Natural killer cell (primary cell): ENCODE measurements around the gene DIRAS3. TPM values are rescaled to one million over a fixed set of nuclear protein-coding genes. Genes with fewer than 3 reads are reported as not detected.

ENCODE experiments used
- ATAC-seq, 3 donors: fragments of 150-1000 bp in 2 of 3; fragments of 200-7000 bp in 1 of 3; cut with Tn5 transposase; 1 replicate in 1 of 3; 2 replicates in 2 of 3; pipeline ENCODE4 v1.10.0; 2021; ENCODE audit warnings: mild to moderate bottlenecking in 2 of 3, moderate library complexity in 2 of 3
- DNase-seq, 2 donors: peaks; one replicate each; pipeline versions ENCODE4 v3.0.0 to v3.0.0-alpha.2; 2013 to 2021; ENCODE audit warnings: mixed read lengths in 1 of 2
- H3K27ac ChIP-seq: one replicate; pipeline ENCODE4 v1.5.1; 2013; ENCODE audit warnings: mild to moderate bottlenecking, low read length
- H3K27me3 ChIP-seq: one replicate; pipeline ENCODE4 v1.6.1; 2013; ENCODE audit warnings: low read length; ENCODE audit not compliant: control insufficient read depth, insufficient read depth
- H3K36me3 ChIP-seq: one replicate; pipeline ENCODE4 v1.6.1; 2013; ENCODE audit warnings: low read length; ENCODE audit not compliant: control insufficient read depth, insufficient read depth
- H3K4me1 ChIP-seq: one replicate; pipeline ENCODE4 v1.6.1; 2013; ENCODE audit warnings: low read length; ENCODE audit not compliant: control insufficient read depth, insufficient read depth
- H3K4me3 ChIP-seq: one replicate; pipeline ENCODE4 v1.5.1; 2013; ENCODE audit warnings: low read length
- H3K9me3 ChIP-seq: one replicate; pipeline ENCODE4 v1.6.1; 2013; ENCODE audit warnings: low read length; ENCODE audit not compliant: control insufficient read depth, insufficient read depth
- H3K27ac Mint-ChIP-seq, 2 donors: one replicate each; pipeline ENCODE4 v1.8.0; 2022; ENCODE audit warnings: mild to moderate bottlenecking in 2 of 2, mixed read lengths in 2 of 2, moderate library complexity in 1 of 2
- H3K27me3 Mint-ChIP-seq, 2 donors: one replicate each; pipeline ENCODE4 v1.8.0; 2022; ENCODE audit warnings: low read depth in 2 of 2, mixed read lengths in 2 of 2
- H3K36me3 Mint-ChIP-seq: one replicate; pipeline ENCODE4 v1.8.0; 2022; ENCODE audit warnings: mixed read lengths
- H3K4me1 Mint-ChIP-seq, 2 donors: one replicate each; pipeline ENCODE4 v1.8.0; 2022; ENCODE audit warnings: mixed read lengths in 2 of 2
- H3K4me3 Mint-ChIP-seq: one replicate; pipeline ENCODE4 v1.8.0; 2022; ENCODE audit warnings: mild to moderate bottlenecking, moderate library complexity, mixed read lengths
- H3K9me3 Mint-ChIP-seq, 2 donors: one replicate each; pipeline ENCODE4 v1.8.0; 2022; ENCODE audit warnings: mixed read lengths in 2 of 2
- CTCF ChIP-seq: fragments of 200-600 bp; IDR thresholded peaks from one replicate; pipeline ENCODE4 v1.8.0; 2022; ENCODE audit warnings: antibody characterized with exemption
- WGBS: methylation state at CpG from one replicate; pipeline ENCODE4 v1.1.7; 2013; ENCODE audit warnings: missing lambda C conversion rate; ENCODE audit not compliant: insufficient coverage; 5-methylcytosine and 5-hydroxymethylcytosine counted together
- intact Hi-C: fragments of 100-400 bp; cut with micrococcal nuclease; formaldehyde crosslinking; loops from one replicate; pipeline ENCODE4 v1.14.2; 2022
- total RNA-seq, 4 donors: library from RNA; stranded (reverse); fragments of 120-200 nt in 1 of 4; gene quantifications; one replicate each; pipeline versions ENCODE4 v1.2.3 to v1.2.4, GENCODE V29; 2013 to 2022

The DIRAS3 gene
- total RNA-seq, 3 donors from 2014 or later (not counting 1 experiment from before 2014, with no cell fraction given): not detected

GRCh38 chr1:68046885-68047658 lies 3.4 kb downstream of the DIRAS3 start:
- Histone ChIP-seq H3K9me3 (no peaks in the 10 kb centered on the region), H3K27ac (no peak overlapping the region), H3K4me3 (no peak overlapping the region), H3K4me1 (no peaks in the 10 kb centered on the region), H3K36me3 (no peaks in the 10 kb centered on the region), H3K27me3 (peaks cover 5% of the 10 kb centered on the region)
- Mint-ChIP-seq H3K9me3 (peaks cover 2 to 7% of the 10 kb centered on the region in 2 donors), H3K4me3 (no peak overlapping the region), H3K4me1 (no peaks in the 10 kb centered on the region), H3K27ac (no peak overlapping the region), H3K36me3 (no peaks in the 10 kb centered on the region), H3K27me3 (peaks cover 0 to 4% of the 10 kb centered on the region in 2 donors)
- no peak for ATAC-seq
- intact Hi-C loops: no loop called here
- WGBS: 68% methylated on average over 34 of the region's 34 CpGs
- TF ChIP-seq CTCF: no peak
- no peak for DNase-seq

GRCh38 chr1:68046423-68046822 lies 4.0 kb downstream of the DIRAS3 start:
- Histone ChIP-seq H3K4me3 (no peak overlapping the region), H3K36me3 (no peaks in the 10 kb centered on the region), H3K4me1 (no peaks in the 10 kb centered on the region), H3K27ac (no peak overlapping the region), H3K9me3 (no peaks in the 10 kb centered on the region), H3K27me3 (peaks cover 5% of the 10 kb centered on the region)
- no peaks in the 10 kb centered on the region for H3K4me1 Mint-ChIP-seq
- H3K36me3 Mint-ChIP-seq: no peaks in the 10 kb centered on the region
- peaks cover 0 to 4% of the 10 kb centered on the region in 2 donors for H3K27me3 Mint-ChIP-seq
- intact Hi-C loops: no loop called here
- ATAC-seq: no peak
- H3K9me3 Mint-ChIP-seq: peaks cover 2 to 11% of the 10 kb centered on the region in 2 donors
- 86% methylated on average over 8 of the region's 8 CpGs for WGBS
- H3K27ac Mint-ChIP-seq: no peak overlapping the region
- H3K4me3 Mint-ChIP-seq: no peak overlapping the region
- DNase-seq: no peak
- no peak for TF ChIP-seq CTCF

- H3K4me1 ChIP-seq: no peaks in the 10 kb centered on the region
- TF ChIP-seq CTCF: no peak
- ATAC-seq: no peak
- peaks cover 5% of the 10 kb centered on the region for H3K27me3 ChIP-seq
- no peak overlapping the region for H3K27ac ChIP-seq
- WGBS: 89% methylated on average over 2 of the region's 4 CpGs
- no peak overlapping the region for H3K4me3 ChIP-seq
- Mint-ChIP-seq H3K36me3 (no peaks in the 10 kb centered on the region), H3K4me3 (no peak overlapping the region), H3K27me3 (peaks cover 0 to 4% of the 10 kb centered on the region in 2 donors), H3K27ac (no peak overlapping the region), H3K9me3 (peaks cover 2 to 14% of the 10 kb centered on the region in 2 donors), H3K4me1 (no peaks in the 10 kb centered on the region)
- DNase-seq: no peak
- intact Hi-C loops: no loop called here
- H3K36me3 ChIP-seq: no peaks in the 10 kb centered on the region
- no peaks in the 10 kb centered on the region for H3K9me3 ChIP-seq
These were observed 4.8 kb downstream of the DIRAS3 start for GRCh38 chr1:68045511-68046180.
